GM12873 (cell line): Measurements from ENCODE around the gene KLF9.

Experiments used
- TF ChIP-seq, protein P1 (sequence below): IDR thresholded peaks from 2 replicates; pipeline ENCODE4 v1.5.1; 2012; ENCODE audit warnings: low read depth, mild to moderate bottlenecking, moderate library complexity, low read length, control low read depth; ENCODE audit not compliant: insufficient read depth; ENCODE audit errors: missing control alignments

The KLF9 gene

DNA sequence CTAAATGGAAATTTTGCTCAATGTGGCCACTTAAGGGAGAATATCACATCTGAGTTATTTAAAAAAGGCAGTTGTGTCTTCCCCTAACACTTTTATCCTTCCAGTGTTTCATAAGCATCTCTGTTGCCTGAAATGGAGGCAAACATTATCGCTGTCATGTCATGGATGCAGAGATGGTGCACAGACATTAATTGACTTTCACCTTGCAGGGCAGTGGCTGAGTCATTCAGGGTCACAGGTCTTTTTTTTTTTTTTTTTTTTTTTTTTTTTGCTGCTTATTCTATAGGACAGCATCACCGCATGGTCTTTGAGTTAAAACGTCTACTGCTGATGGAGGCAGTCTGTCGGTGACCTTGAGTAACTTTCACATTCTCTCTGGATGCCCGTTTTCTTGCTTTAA, 36.3 kb upstream of the KLF9 start:
- TF ChIP-seq, protein P1, sequence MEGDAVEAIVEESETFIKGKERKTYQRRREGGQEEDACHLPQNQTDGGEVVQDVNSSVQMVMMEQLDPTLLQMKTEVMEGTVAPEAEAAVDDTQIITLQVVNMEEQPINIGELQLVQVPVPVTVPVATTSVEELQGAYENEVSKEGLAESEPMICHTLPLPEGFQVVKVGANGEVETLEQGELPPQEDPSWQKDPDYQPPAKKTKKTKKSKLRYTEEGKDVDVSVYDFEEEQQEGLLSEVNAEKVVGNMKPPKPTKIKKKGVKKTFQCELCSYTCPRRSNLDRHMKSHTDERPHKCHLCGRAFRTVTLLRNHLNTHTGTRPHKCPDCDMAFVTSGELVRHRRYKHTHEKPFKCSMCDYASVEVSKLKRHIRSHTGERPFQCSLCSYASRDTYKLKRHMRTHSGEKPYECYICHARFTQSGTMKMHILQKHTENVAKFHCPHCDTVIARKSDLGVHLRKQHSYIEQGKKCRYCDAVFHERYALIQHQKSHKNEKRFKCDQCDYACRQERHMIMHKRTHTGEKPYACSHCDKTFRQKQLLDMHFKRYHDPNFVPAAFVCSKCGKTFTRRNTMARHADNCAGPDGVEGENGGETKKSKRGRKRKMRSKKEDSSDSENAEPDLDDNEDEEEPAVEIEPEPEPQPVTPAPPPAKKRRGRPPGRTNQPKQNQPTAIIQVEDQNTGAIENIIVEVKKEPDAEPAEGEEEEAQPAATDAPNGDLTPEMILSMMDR: no peak

DNA sequence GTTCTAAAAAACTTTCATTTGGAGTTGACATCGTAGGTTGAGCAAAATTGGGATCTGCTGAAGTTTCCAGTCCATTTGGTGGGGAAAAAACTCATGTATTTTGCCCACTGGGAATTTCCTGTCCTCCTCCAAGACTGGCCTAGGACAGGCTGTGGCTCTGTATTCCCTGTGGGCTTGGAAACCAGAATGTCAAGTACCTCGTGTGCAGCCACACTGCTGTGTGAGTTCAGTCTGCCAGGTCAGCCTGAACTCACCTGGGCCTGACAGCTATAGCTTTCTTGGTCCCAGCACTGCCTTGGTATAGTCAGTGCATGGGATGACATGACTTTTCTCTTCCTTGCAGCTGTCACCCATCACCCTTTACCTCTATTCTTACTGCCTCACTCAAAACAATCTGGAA, 35.0 kb upstream of the KLF9 start:
- TF ChIP-seq, protein P1: no peak

DNA sequence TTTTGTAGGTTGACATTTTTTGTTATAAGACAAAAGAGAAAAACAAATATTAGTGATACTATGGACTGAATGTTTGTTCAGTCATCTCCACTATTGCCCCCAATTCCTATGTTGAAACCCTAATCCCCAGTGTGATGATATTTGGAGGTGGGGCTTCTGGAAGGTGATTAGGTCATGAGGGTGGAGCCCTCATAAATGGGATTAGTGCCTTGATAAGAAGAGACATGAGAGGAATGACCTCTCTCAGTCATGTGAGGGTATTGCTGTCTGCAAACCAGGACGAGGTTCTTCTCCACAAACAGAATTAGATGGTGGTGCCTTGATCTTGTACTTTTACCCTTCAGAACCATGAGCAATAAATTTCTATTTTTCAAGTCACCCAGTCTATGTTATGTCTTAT, 34.5 kb upstream of the KLF9 start:
- TF ChIP-seq, protein P1: no peak

DNA sequence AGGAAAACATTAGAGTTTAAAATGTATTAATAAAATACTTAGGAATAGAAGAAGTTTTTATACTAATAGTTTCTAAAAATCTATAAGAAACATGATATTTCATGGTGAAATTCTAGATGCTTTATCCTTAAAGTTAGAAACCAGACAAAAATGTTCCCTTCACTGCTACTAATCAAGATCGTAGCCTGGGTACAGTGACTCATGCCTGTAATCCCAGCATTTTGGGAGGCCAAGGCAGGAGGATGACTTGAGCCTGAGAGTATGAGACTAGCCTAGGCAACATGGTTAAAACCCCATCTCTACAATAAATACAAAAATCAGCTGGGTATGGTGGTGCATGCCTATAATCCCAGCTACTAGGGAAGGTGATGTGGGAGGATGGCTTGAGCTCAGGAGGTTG, 30.4 kb upstream of the KLF9 start:
- TF ChIP-seq, protein P1: no peak

DNA sequence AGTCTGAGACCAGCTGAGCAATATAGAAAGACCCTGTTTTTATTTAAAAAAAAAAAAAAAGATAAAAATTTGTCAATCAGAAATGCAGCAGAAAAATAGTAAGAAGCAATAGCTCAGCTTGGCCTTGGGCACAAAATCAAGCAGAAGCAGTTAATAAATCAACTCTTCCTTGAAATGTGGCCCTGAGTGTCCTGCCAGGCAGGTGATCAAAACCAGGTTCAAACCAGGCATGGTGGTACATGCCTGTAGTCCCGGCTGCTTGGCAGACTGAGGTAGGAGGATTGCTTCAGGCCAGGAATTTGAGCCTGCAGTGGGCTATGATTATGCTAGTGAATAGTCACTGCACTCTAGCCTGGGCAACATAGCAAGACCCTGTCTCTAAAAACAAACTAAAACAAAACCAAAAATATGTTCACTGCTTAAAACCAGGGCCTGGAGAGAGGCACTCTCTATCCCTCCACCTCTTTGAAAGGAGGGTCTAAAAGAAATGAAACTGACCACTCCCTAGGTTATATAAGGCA, 27.9 kb upstream of the KLF9 start:
- TF ChIP-seq, protein P1: no peak

DNA sequence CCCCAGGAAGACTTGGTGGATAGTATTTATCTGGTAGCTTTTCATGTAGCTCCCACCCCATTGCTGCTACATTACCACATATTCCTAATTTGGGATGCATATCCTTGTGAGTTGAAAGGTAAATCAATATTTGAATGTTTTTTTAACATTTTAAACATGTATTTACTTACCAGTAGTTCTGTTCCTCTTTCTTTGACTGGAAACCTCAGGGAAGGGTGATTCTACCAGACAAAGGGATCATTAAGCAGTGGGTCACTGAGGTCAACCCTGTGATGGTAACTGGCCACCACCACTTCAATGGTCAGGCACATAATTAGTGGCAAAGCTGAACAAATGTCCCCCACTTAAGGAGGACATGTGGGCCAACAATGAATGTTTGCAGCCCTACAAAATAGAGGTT, 27.2 kb upstream of the KLF9 start:
- TF ChIP-seq, protein P1: no peak

DNA sequence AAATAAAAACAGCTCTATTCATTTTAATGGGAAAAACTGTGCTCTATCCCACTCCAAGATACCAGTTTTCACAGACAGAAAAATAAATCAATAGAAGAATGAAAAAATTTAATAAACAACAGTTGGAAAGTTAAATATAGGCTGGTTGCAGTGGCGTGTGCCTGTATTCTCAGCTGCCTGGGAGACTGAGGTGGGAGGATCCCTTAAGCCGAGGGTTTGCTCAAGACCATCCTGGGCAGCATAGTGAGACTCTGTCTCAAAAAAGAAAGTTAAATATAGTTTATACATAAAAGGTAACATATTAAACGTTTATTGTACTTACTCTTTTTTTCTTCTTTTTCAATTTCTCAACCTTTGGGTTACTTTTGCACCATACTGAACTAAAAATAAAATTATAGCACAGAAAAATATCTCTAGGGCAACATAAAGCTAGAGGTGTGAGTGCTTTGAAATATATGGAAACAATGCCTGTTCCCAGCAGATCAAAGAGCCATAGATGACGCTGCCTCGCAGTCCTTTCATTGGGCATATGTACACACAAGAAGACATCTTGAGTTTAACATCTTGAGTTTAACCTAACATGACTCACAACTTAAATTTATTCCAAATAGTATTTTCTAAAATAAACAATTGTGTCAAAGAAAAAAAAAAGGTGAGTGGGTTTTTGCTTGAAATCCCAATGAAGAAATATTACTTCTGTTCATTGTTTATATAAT, 25.7 kb upstream of the KLF9 start:
- TF ChIP-seq, protein P1: no peak
